Stimulated activated CD8-positive, alpha-beta memory T cell treated with anti-CD3 and anti-CD28 coated beads, Interleukin-2, amount 100 ng/mL, for 48 hours (primary cell): ENCODE data around the gene CLASP1.
"Not testable (repeated sequence)": the region's sequence is repeated elsewhere in the genome, so short reads cannot be mapped to it uniquely, and the experiment has no call there.

ENCODE experiments used
- DNase-seq, 2 donors: peaks; one replicate each; pipeline ENCODE4 v3.0.0-alpha.2; 2020; ENCODE audit warnings: low read depth in 2 of 2

CLASP1 gene

GRCh38 chr2:121582272-121582671, 67.0 kb downstream of the CLASP1 start:
- DNase-seq: no peak

- DNase-seq: no peak
Observed at GRCh38 chr2:121579309-121579708, 70.0 kb downstream of the CLASP1 start.

- DNase-seq: no peak
Observed at GRCh38 chr2:121577381-121577780, 71.9 kb downstream of the CLASP1 start.

- no peak for DNase-seq
Observed at GRCh38 chr2:121576263-121576662, 73.0 kb downstream of the CLASP1 start.

GRCh38 chr2:121575800-121576199, 73.5 kb downstream of the CLASP1 start:
- DNase-seq: no peak

GRCh38 chr2:121570667-121571055, 78.6 kb downstream of the CLASP1 start:
- DNase-seq: no peak

- DNase-seq: no peak
Observed at GRCh38 chr2:121570036-121570666, 79.1 kb downstream of the CLASP1 start.

GRCh38 chr2:121567957-121568409, 81.3 kb downstream of the CLASP1 start:
- DNase-seq: no peak

GRCh38 chr2:121567452-121567851, 81.8 kb downstream of the CLASP1 start:
- no peak for DNase-seq

GRCh38 chr2:121565389-121566250, 83.6 kb downstream of the CLASP1 start:
- no peak for DNase-seq

GRCh38 chr2:121564905-121565304, 84.4 kb downstream of the CLASP1 start:
- DNase-seq: no peak

GRCh38 chr2:121563754-121564153, 85.5 kb downstream of the CLASP1 start:
- DNase-seq: not testable (repeated sequence)

GRCh38 chr2:121562269-121563176, 86.7 kb downstream of the CLASP1 start:
- no peak for DNase-seq

GRCh38 chr2:121561617-121562268, 87.5 kb downstream of the CLASP1 start:
- DNase-seq: no peak

GRCh38 chr2:121558329-121558728, 90.9 kb downstream of the CLASP1 start:
- no peak for DNase-seq

GRCh38 chr2:121555008-121555407, 94.3 kb downstream of the CLASP1 start:
- no peak for DNase-seq

GRCh38 chr2:121552477-121553180, 96.6 kb downstream of the CLASP1 start:
- not testable (repeated sequence) for DNase-seq

GRCh38 chr2:121550669-121551068, 98.6 kb downstream of the CLASP1 start:
- DNase-seq: no peak

GRCh38 chr2:121547646-121548045, 101.6 kb downstream of the CLASP1 start:
- DNase-seq: no peak

- no peak for DNase-seq
Observed at GRCh38 chr2:121545913-121546312, 103.3 kb downstream of the CLASP1 start.

- DNase-seq: no peak
Observed at GRCh38 chr2:121545257-121545656, 104.0 kb downstream of the CLASP1 start.
